Hippocampal formation (tissue), 2 donors: Measurements from ENCODE around the gene PRTN3.
"Not testable (repeated sequence)": the region's sequence is repeated elsewhere in the genome, so short reads cannot be mapped to it uniquely, and the experiment has no call there.

Source experiments
- DNase-seq, 2 donors: peaks; one replicate each; lab custom pipeline; 2025; lab: John Stamatoyannopoulos, UW

The PRTN3 gene

GRCh38 chr19:866769-867300 lies 26.0 kb downstream of the PRTN3 start:
- DNase-seq = no peak

GRCh38 chr19:867301-867793 lies 26.5 kb downstream of the PRTN3 start:
- DNase-seq = no peak

GRCh38 chr19:867855-868457 lies 27.2 kb downstream of the PRTN3 start:
- DNase-seq = no peak

GRCh38 chr19:868458-869244 lies 27.9 kb downstream of the PRTN3 start:
- DNase-seq = no peak

GRCh38 chr19:869245-870177 lies 28.7 kb downstream of the PRTN3 start:
- no peak for DNase-seq

- no peak for DNase-seq
Observed at GRCh38 chr19:870314-870713, 29.5 kb downstream of the PRTN3 start.

- DNase-seq = no peak
Observed at GRCh38 chr19:870963-871401, 30.2 kb downstream of the PRTN3 start.

GRCh38 chr19:871446-872265 lies 30.9 kb downstream of the PRTN3 start:
- DNase-seq = peak in 1 of 2 donors; percentile 8

GRCh38 chr19:872266-872951 lies 31.6 kb downstream of the PRTN3 start:
- DNase-seq = no peak

GRCh38 chr19:873084-873483 lies 32.3 kb downstream of the PRTN3 start:
- DNase-seq = no peak

GRCh38 chr19:873561-874041 lies 32.8 kb downstream of the PRTN3 start:
- no peak for DNase-seq

GRCh38 chr19:875265-875879 lies 34.6 kb downstream of the PRTN3 start:
- no peak for DNase-seq

- DNase-seq = no peak
Observed at GRCh38 chr19:876089-876488, 35.3 kb downstream of the PRTN3 start.

GRCh38 chr19:876780-877314 lies 36.0 kb downstream of the PRTN3 start:
- DNase-seq = no peak

GRCh38 chr19:877992-878660 lies 37.3 kb downstream of the PRTN3 start:
- DNase-seq = not testable (repeated sequence)

GRCh38 chr19:878751-879561 lies 38.2 kb downstream of the PRTN3 start:
- DNase-seq = not testable (repeated sequence)

- no peak for DNase-seq
Observed at GRCh38 chr19:879711-880438, 39.1 kb downstream of the PRTN3 start.
